Smooth muscle cell (in vitro differentiated cells): ENCODE measurements around the gene SSTR5. TPM values are rescaled to one million over a fixed set of nuclear protein-coding genes. Genes with fewer than 3 reads are reported as not detected.

Experiments used
- DNase-seq: peaks from one replicate; lab custom pipeline; 2025; ENCODE audit not compliant: unreplicated experiment; lab: John Stamatoyannopoulos, UW
- H2AFZ ChIP-seq: fragments of 200-600 bp; sonication (generic); 2 replicates; pipeline ENCODE4 v1.6.0; 2016; ENCODE audit warnings: antibody characterized with exemption, low read depth, mild to moderate bottlenecking
- H3F3A ChIP-seq: fragments of 200-600 bp; sonication (generic); 2 replicates; pipeline ENCODE4 v1.6.0; 2017; ENCODE audit warnings: antibody characterized with exemption, low read depth
- H3K27ac ChIP-seq: fragments of 200-600 bp; sonication (generic); 2 replicates; pipeline ENCODE4 v1.5.1; 2016; ENCODE audit warnings: low read depth, mild to moderate bottlenecking
- H3K27me3 ChIP-seq: fragments of 200-600 bp; sonication (generic); 2 replicates; pipeline ENCODE4 v1.6.1; 2016; ENCODE audit warnings: low read depth, mild to moderate bottlenecking
- H3K36me3 ChIP-seq: fragments of 200-600 bp; sonication (generic); 2 replicates; pipeline ENCODE4 v1.5.1; 2016; ENCODE audit warnings: low read depth
- H3K4me1 ChIP-seq: fragments of 200-600 bp; sonication (generic); 2 replicates; pipeline ENCODE4 v1.5.1; 2016; ENCODE audit warnings: low read depth
- H3K4me2 ChIP-seq: fragments of 200-600 bp; sonication (generic); 2 replicates; pipeline ENCODE4 v1.6.0; 2016; ENCODE audit warnings: mild to moderate bottlenecking
- H3K4me3 ChIP-seq: fragments of 200-600 bp; sonication (generic); 2 replicates; pipeline ENCODE4 v1.5.1; 2016; ENCODE audit warnings: mild to moderate bottlenecking
- H3K79me2 ChIP-seq: fragments of 200-600 bp; sonication (generic); 2 replicates; pipeline ENCODE4 v1.6.0; 2016; ENCODE audit warnings: low read depth, mild to moderate bottlenecking
- H3K9ac ChIP-seq: fragments of 200-600 bp; sonication (generic); 2 replicates; pipeline ENCODE4 v1.6.0; 2016; ENCODE audit warnings: low read depth
- H3K9me3 ChIP-seq: fragments of 200-600 bp; sonication (generic); replicated peaks from 2 replicates; pipeline ENCODE4 v1.5.1; 2016; ENCODE audit warnings: low read depth
- H4K20me1 ChIP-seq: fragments of 200-600 bp; sonication (generic); 2 replicates; pipeline ENCODE4 v1.6.0; 2016; ENCODE audit warnings: low read depth
- WGBS: methylation state at CpG from one replicate; pipeline ENCODE4 v1.1.7; 2016; ENCODE audit warnings: low lambda C conversion rate; 5-methylcytosine and 5-hydroxymethylcytosine counted together
- polyA plus RNA-seq: library from polyadenylated mRNA; unstranded; fragments of >200 nt; fragmentation: Nextera tagmentation; extraction: Ambion mirVana; gene quantifications from 2 replicates; pipeline ENCODE4 v1.2.1, GENCODE V29; 2016
- total RNA-seq: library from RNA; depleted of rRNA; stranded (reverse); fragments of >200 nt; gene quantifications from 2 replicates; pipeline ENCODE4 v1.2.3, GENCODE V29; 2014
- TF ChIP-seq, protein P1 (sequence below): fragments of 200-600 bp; sonication (generic); IDR thresholded peaks from 2 replicates; pipeline ENCODE4 v1.5.1; 2017; ENCODE audit warnings: borderline replicate concordance, mild to moderate bottlenecking, antibody characterized with exemption; ENCODE audit not compliant: insufficient read depth, poor library complexity, severe bottlenecking

Gene SSTR5
- total and polyA plus RNA-seq, 2 experiments from 2014 or later = not detected

DNA sequence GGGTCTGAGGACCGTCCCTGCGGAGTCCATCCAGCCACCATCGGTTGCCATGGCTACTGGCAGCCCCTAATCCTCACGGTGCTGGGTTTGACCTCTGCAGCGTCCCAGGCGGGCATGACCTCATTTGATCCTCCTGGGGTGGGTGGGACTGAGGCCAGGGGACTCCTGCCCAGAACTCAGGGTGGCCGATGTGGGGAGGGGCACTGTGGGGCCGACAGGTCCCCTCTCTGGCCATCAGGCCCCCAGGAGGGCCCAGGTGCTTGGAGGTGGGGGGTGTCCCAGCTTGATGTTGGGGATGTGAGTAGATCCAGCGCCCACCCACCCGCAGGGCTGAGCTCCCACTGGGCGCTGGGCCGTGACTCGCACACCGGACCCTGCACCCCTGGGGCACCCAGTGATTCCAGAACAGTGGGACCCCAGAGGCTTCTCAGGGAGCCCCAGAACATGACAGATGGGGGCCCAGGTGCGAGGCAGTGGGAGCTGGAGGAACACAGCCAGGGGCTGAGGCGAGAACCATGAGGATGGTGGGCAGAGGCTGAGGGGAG is 1.6 kb upstream of the SSTR5 start:
- TF ChIP-seq, protein P1, sequence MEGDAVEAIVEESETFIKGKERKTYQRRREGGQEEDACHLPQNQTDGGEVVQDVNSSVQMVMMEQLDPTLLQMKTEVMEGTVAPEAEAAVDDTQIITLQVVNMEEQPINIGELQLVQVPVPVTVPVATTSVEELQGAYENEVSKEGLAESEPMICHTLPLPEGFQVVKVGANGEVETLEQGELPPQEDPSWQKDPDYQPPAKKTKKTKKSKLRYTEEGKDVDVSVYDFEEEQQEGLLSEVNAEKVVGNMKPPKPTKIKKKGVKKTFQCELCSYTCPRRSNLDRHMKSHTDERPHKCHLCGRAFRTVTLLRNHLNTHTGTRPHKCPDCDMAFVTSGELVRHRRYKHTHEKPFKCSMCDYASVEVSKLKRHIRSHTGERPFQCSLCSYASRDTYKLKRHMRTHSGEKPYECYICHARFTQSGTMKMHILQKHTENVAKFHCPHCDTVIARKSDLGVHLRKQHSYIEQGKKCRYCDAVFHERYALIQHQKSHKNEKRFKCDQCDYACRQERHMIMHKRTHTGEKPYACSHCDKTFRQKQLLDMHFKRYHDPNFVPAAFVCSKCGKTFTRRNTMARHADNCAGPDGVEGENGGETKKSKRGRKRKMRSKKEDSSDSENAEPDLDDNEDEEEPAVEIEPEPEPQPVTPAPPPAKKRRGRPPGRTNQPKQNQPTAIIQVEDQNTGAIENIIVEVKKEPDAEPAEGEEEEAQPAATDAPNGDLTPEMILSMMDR = no peak
- Histone ChIP-seq H3K4me1 (no peaks in the 10 kb centered on the region), H3K27me3 (peaks cover 41% of the 10 kb centered on the region), H3K27ac (no peak overlapping the region), H3K9me3 (no peaks in the 10 kb centered on the region), H4K20me1 (no peaks in the 10 kb centered on the region), H3K9ac (no peak overlapping the region), H3F3A (no peaks in the 10 kb centered on the region), H3K4me3 (no peak overlapping the region), H3K79me2 (no peaks in the 10 kb centered on the region), H3K36me3 (no peaks in the 10 kb centered on the region), H2AFZ (no peak overlapping the region), H3K4me2 (no peak overlapping the region)
- 75% methylated on average over 14 of the region's 16 CpGs for WGBS
- DNase-seq = no peak

DNA sequence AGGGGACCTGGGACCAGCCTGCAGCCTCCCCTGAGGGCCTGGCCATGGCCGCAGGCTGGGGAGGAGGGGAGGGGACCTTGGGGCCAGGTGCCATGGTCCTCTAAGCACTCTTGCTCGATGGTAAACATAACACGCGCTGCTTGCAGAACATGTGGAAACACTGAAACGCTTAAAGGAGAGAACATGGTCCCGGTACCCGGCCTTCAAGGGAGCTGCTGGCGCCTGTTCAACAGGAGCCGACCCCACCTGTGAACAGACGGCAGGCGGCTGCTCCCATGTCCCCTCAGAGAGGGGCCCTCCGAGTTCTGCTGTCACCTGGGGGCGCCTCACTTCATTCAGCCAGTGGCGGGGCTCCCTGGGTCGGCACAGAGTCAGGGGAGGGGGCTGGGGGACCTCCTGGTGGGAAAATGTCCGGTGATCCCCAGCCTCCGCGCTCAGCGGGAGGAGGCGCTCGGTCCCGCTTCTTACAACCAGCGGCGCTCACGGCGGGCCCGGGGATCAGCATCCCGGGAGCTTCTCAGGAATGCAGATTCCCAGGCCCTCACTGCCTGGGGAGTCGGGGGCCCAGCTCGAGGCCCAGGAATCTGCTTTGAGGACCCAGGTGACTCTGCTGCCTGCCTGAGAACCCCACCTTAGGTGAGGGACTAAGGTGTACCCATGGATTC is 854 bp upstream of the SSTR5 start:
- TF ChIP-seq, protein P1 = no peak
- Histone ChIP-seq H2AFZ (no peak overlapping the region), H3K27me3 (peaks cover 41% of the 10 kb centered on the region), H3K9me3 (no peaks in the 10 kb centered on the region), H3K4me3 (no peak overlapping the region), H3K4me2 (no peak overlapping the region), H3K4me1 (no peaks in the 10 kb centered on the region), H3K9ac (no peak overlapping the region), H3F3A (no peaks in the 10 kb centered on the region), H3K36me3 (no peaks in the 10 kb centered on the region), H3K79me2 (no peaks in the 10 kb centered on the region), H4K20me1 (no peaks in the 10 kb centered on the region), H3K27ac (no peak overlapping the region)
- 61% methylated on average over 27 of the region's 30 CpGs for WGBS
- no peak for DNase-seq

DNA sequence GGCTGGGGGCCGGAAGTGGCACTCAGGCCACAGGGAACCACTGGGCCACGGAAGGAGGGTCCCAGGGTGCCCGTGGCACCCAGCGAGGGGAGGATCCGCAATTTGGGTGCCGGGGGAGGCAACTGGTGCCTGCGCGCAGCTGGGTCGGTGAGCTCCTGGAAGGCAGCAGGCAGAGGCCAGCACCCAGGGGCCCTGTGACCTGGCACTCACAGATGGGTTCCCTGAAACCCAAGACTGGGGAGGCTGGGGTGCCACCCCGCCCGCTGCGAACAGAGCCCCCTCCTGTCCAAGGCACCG is 663 bp downstream of the SSTR5 start:
- Histone ChIP-seq H3K4me1 (no peaks in the 10 kb centered on the region), H3K79me2 (no peaks in the 10 kb centered on the region), H3K9me3 (no peaks in the 10 kb centered on the region), H3K36me3 (no peaks in the 10 kb centered on the region), H3F3A (no peaks in the 10 kb centered on the region), H3K27me3 (peaks cover 41% of the 10 kb centered on the region), H3K4me2 (no peak overlapping the region), H3K9ac (no peak overlapping the region), H4K20me1 (no peaks in the 10 kb centered on the region), H3K4me3 (no peak overlapping the region), H3K27ac (no peak overlapping the region), H2AFZ (no peak overlapping the region)
- 85% methylated on average over 13 of the region's 13 CpGs for WGBS
- TF ChIP-seq, protein P1 = no peak
- DNase-seq = no peak
